NCI-H2196 (cell line): Measurements from ENCODE around the gene SNAI3.

Experiments
- DNase-seq: peaks from one replicate; lab custom pipeline; 2025; ENCODE audit not compliant: unreplicated experiment; lab: John Stamatoyannopoulos, UW

SNAI3 gene

DNA sequence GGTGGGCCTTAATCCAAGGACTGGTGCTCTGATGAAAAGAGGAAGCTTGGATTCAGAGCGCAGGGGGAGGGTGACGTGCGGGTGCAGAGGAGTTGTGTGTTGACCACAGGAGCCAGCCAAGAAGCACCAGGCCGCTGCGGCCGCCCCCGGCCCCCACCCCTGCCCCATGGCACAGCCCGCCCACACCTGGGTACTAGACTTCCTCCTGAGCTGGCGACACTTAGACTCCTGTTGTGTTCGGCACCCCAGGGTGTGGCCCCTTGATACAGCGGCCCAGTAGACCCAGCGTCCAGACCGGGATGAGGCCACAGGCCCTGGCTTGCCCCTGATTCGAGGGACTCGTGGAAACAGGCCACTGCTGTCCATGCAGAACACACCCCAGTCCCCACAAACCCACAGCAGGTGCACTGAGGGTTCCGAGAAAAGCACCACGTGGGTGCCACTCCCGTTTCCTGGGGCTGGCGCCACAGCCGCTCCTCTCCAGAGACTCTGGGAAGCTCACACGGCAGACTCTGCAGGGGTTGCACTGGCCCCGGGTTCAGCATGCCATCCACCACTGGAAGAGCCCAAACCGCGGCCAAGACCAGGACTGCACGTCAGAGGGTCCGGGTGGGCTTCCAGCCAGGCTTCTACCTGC lies 5.7 kb upstream of the SNAI3 start:
- no peak for DNase-seq

DNA sequence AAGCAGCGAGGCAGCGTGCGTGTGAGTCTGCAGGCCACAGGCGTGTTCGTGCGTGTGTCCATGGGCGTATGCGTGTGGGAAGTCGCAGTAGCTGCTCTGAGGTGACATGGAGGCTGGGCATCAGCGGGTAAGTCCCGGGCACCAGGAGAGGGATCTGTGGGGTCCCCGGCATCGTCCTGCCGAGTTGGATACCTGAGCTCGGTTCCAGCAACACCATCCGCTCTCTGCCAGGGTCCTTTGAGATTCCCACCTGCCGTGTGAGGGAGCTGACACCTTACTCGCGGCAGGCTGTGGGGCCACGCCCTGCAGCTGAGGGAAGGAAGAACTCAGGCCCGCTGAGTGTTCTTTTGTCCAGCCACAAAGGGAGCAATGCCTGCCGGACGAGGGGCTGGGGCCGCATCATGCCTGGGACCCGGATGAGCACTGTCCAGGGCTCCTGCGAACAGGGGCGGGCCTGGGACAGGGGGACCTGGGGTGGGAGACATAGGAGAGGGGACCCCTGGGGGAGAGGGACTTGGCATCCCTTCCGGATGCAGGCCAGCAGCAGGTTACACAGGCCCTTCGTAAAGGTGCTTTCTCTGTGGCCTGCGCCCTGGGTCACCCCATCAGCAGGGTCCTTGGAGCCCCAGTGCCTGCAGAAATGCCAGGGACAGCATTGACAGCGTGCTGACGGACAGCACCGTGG lies 5.0 kb upstream of the SNAI3 start:
- no peak for DNase-seq

DNA sequence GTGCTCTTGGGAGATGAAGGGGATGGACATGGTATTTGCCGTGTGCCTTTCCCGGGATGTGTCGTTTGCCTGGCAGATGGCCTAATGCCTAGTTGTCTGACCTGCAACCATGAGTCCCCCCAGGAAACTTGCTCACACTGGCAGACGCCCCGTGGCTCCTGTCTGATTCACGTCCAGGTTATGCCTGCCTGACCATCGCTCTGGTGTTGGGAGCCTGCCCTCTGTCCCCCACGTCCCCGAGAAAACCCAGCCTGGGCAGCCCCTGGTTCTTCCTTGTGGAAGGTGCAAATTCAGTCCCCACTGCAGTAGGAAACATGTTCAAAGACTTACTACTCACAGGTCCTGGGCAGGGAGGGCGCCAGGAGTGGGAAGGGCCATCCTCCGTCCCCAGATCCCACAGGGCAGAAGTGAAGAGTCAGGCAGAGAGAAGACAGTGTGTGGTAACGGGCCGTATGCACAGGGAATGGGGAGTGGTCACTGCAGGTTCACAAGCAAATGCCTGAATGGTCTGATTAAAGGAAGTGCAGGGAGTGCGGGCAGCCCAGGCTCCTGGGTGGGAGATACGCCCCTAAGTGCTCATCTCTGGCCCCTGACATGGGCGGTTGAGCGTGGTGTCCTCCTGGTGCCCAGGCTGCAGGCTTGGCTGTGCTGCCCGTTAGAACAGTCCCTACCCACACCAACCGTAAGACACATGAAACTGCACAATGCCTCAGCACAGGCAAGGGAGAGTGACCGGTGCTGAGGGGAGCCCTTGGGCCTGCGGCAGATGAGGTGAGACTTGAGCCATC lies 4.2 kb upstream of the SNAI3 start:
- DNase-seq, result no peak

DNA sequence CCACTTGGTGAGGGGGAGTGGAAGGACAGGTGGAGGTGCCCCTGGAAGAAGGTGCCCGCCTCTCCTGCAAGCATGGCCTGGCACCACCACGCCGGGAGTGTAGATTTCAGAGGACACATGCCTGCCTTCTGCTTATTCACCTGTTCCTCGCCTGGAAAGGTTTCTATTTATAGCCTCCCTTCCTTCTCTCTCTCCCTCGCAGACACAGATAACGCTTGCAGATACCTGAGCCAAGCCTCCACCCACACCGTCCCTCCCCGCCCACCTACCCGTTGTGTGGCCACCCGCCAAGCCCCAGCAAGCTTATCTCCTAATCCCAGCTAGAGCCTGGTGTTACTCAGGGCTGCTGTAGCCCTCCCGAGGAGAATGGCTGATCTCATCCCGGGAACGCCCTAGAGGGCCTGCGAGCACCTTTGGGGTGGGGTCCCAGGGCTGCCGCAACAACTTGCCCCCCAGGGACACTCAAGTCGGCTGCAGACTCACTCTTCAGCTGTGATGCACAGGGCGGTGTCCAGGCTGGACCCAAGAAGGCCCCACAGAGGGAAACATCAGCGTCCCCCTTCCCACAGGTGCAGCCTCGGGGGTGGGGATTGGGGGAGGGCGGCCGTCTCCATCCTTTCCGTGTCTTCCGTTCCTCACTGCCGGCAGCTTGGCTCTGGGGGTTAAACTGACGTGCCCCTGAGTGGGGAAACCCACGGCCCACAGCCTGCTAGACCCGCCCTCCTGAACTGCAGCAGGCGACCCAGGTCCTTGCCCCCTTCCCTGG lies 1.9 kb upstream of the SNAI3 start:
- DNase-seq, result peak; percentile 61

DNA sequence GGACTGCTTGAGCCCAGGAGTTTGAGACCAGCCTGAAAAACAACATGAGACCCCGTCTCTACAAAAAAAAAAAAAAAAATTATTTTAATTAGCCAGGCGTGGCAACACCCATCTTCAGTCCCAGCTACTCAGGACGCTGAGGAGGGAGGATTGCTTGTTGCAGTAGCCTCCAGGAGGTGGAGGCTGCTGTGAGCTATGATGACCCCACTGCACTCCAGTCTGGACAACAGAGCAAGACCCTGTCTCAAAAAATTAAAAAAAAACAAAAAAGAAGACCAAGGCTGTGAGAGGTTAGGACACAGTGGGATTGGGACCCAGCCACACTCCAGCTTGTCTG lies 1.3 kb upstream of the SNAI3 start:
- DNase-seq, result no peak

DNA sequence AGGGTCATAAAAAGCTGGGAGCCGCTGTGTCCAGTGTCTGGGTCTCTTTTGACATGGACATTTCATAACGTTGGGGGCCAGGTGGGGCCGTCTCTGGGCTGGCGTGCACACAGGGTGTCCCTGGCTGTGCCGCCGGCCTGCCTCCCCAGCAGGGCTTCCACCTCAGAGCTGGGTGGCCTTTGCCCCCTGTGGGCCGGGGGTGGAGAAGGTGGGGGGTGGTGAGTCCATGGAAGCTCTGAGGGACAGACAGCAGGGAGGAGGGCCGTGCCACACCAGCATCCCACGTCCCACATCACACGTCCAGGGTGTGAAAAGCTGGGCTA lies 908 bp upstream of the SNAI3 start:
- DNase-seq, result no peak

DNA sequence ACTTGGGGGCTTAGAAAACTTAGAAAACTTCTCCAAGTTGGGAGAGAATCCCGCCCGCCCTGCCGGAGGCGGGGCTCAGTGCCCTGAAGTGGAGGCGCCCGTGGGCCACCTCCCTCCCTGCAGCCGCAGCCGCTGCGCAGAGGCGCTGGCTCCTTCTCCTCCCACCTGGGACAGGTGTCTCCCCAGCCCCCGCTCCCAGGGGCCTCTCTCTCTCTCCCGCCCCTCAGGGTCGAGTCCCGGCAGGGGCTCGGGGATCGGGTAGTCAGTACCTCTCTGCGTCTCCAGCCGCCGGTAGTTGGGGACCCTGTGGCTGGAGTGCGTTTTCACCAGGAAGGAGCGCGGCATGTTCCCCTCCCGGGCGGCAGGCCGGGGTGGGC lies 257 bp downstream of the SNAI3 start:
- DNase-seq, result peak; percentile 37

DNA sequence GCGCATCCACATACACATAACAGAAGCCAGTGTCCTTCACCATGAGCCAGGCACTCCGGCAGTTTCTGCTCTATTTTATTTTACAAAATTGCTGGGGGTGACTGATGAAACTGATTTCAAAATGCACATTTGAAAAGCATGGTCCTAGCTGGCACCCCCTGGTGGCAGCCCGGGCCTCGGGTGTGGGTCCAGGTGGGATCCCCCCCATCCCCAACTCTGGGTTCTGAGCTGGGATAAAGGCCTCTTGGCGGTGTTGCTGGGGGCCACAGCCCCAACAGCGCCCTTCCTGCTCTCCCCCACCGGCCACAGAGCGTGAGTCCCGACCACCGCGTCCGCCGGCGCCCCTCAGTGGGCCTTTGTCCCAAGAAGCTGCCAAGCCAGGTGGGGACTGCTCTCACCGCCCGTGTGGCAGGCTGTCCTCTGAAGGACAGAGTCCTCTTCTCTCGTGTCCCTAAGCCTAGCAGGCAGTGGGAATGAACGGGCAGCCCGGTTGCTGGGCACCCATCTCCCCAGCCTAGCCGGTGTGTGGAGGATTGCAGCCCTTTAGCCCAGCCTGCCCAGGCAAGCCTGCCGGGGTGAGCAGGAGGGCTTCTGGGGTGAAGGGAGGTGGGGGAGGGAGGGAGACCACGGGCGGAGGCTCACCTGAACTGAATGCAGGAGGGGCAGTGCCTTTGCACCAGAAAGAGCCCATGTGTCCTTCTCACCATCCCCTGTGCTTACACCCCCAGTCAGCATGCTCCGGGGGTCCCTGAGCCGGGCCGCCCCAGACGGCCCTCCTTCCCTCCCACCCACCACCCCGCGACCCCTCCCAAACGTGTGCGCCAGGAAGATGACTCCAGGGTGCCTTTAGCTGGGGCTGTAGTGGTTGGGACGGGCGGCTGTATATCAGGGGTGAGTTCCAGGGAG lies 898 bp downstream of the SNAI3 start:
- no peak for DNase-seq

DNA sequence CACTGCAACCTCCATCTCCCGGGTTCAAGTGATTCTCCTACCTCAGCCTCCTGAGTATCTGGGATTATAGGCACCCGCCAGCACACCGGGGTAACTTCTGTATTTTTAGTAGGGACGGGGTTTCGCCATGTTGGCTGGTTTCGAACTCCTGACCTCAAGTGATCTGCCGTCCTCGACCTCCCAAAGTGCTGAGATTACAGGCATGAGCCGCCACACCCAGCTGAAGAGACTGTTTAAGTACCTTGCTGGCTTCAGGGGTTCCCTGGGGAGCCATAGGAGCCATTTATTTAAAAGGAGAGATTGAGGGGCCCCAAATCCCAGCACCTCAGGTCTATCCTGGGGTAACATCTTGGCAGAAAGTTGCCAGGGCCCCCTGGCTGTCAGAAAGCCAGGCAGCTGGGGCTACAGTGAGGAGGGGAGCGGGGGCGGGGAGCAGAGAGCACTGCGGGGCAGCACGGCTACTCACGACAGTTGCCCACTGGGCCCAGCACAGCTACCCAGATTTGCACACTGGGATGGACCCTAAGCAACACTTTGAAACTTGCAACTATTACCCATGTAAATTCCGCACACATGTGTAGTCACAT lies 1.6 kb downstream of the SNAI3 start:
- DNase-seq, result no peak

DNA sequence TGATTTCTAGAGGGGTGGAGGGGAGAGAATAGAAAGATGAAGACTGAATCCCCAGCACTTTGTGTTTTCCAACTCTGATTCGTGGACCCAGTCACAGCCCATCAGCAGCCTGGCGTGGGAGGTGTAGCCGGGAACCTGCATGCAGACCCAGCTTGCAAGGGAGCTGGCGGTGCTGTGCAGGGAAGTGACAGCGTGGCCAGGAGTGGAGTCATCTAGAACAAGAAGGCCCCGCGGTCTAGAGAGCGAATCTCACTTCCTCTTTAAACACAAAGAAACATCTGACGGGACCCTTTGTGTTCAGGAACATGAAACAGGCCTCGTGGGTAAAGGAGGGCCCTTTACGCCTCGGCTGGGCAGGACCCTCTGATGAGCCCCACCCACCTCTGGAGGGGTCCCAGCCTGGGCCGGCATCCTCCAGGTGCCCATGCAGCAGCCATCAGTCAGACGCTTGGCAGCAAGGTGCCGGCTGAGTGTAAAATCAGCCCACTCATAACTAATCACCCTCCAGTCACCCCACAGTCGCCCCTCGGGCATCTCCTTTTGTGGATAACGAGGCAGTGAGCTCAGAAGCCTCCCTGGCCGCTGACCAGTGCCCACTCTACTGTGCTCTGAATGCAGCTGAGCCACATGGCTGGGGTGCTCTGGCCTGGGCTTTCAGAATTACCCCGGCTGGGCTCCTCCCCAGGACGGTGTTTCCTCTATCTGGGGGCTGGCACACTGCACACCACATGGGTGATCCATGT lies 4.4 kb downstream of the SNAI3 start:
- DNase-seq, result no peak

DNA sequence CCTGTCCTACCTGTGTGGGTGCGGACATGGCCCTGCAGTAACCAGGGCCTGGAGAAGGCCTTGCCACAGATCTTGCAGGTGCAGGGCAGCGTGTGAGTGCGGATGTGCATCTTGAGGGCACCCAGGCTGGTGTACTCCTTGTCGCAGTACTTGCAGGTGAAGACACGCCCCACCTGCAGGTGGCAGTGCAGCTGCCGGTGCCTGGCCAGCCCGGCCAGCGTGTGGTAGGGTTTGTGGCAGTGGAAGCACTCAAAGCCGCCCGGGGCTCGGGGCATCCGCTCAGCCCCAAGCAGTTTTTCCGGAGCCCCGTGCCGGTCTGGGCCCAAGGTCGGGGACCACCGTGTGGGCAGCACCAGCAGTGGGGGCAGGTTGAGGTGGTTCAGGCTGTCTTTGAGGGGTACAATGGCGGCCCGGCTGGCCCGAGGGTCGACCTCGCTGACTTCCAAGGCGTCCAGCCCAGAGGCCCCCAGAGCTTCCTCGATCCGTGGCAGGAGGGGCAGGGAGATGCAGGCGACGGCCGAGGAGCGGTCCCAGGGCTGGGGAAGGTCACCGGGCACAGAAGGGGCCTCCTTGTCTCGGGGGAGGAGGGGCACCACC lies 5.1 kb downstream of the SNAI3 start:
- DNase-seq, result no peak

DNA sequence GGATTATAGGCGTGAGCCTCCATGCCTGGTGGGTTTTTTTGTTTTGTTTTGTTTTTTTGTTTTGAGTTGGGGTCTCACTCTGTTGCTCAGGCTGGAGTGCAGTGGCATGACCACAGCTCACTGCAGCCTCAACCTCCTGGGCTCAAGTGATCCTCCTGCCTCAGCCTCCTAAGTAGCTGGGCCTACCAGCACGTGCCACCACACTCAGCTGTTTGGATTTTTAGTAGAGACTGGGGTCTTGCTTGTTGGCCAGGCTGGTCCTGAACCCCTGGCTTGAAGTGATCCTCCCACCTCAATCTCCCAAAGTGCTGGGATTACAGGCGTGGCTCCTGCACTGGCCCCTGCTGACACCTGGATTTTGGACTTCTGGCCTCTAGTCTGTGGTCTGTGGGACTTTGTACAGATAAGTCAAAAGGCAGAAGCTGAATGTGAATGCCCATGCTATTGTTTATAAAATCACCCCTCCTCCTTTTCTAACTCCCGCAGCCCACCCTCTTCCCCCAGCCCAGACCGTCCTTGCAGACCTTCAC lies 5.7 kb downstream of the SNAI3 start:
- no peak for DNase-seq

DNA sequence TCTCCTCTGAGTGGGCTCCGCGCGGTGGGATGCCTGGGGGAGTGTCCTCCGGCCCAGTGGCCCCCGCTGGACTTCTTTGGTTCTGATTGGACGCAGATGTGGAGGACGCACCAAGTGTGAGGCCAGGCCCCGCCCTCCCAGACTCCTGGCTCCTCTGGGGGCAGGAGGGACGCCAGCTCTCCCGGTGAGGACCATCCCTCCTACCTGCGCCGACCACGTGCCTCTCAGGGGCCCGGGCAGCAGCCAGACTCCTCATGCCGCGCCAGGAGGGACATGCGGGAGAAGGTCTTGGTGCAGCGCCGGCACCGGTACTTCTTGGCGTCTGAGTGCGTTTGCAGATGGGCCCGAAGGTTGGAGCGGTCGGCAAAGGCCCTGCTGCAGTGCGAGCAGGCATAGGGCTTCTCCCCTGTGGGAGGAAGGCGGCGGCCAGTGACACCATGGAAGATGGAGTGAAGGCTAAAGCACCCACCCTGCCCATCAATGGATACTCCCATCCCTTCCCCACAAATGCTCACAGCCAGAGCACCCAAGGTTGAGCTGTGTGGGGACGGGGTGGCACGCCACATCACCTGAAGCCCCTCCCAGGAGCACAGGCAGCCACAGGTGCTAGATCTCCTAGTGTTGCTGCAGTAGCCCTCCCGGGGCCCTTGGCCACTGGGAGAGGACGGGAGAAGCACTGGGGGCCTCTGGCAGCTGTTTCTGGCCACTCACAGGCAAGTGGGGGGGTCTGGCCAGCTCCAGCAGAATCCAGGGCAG lies 7.9 kb downstream of the SNAI3 start:
- no peak for DNase-seq

DNA sequence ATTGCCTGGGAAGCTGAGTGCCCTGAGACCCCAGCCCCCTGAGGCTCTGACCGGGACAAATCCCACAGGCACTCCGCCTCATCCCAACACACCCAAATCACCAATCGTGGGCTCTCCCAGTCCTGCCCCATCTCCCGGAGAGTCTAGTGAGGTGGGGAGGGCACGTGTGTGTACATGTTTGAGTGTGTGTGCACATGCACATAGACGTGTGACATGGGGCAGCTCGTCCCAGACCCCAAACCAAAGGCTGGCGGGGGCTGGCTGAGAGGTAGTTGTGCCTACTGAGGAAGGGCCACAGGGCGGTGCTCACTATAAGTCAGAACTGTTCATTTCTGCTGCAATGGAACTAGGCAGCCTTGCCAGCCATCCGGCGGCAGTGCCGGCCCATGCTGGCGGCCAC lies 8.6 kb downstream of the SNAI3 start:
- no peak for DNase-seq

DNA sequence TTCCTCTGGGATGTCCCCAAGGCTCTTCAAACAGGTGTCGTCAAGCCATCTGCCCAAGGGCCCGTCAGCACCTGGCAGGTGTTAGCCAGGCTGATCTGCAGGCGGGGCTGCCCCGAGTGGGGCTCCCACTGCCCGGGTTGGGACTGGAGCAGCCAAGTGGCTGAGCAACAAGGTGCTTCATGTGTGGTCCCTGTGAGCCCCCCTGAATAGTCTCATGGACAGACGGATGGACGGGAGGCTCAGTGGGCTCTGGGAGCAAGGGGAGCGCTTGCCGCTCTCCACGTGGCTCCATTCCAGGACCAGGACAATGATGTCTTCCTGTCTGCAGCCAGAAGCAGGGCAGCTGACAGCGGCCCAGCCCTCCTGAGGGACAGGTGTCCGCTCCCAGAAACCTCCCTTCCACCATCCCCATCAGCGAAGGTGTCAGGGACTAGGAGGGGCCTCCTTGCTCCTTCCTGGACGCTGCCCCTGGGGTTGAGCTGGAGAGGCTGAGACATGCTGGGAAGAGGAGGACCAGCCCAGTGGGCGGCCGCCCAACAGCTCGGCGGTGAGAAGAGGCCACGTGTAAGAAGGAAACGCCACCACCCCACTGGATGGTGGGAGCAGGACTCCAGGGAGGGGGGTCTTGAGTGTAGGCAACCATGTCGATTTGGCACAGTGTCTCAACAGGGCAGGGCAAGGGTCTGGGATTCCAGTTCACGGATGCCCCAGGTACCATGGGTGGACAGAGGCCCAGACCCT lies 9.6 kb downstream of the SNAI3 start:
- no peak for DNase-seq

DNA sequence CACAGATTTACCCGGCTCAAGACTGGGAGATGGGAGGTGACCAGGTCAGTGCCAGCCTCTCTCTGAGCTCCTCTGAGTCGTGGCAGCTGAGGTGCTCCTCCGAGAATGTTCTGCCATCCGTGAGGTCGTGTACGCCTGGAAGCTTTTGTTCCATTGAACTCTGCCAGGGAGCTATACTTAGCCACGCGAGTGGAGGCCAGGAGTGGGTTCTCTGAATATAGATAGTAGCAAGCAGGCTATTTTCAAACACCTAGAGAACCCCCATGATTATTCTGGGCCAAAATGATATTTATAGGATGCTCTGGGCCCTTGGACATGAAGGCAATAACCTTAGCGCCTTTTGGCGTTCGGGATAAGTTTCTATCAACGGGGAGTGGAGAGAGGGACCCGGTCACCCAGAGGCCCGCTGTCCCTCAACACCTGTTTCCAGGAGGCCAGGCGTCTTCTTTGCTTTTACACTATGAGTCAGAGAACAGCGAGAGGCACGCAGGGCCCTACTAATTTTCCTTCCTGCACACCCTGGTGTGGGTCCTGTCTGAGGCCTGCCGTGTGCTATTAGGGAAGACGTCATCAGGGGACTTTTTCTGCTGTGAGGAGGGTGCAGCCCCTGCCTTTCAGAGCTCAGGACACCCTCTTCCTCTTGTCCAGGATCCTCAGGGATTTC lies 12.5 kb downstream of the SNAI3 start:
- DNase-seq, result no peak

DNA sequence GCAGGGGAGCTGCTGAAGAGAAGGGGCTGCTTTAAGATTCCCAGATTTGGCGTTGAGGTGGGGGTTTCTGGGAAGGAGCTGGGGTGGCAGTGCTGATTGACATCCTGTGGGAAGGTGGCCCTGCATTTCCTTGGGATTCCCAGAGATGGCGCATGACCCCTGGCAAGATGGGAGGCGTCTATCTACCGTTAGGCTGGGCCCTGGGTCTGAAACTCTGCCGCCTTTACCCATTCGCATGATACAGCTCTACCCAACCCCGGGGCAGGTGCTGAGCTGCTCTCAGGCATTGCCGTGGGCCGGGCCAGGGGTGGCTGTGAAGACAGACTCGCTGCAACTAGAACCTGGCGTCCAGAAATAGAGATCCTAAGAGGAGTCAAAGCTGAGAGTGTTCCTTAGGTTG lies 13.5 kb downstream of the SNAI3 start:
- no peak for DNase-seq
